Suprapubic skin (tissue), 4 donors: ENCODE data around the gene C22orf15.

Experiments used
- EP300 ChIP-seq: sonication (generic); formaldehyde crosslinking; IDR thresholded peaks from one replicate; pipeline ENCODE4 v1.6.1; 2017; ENCODE audit warnings: antibody characterized with exemption
- POLR2A ChIP-seq, 2 donors: fragments of 450-650 bp; IDR thresholded peaks; one replicate each; pipeline ENCODE4 v1.6.1; 2017; ENCODE audit warnings: antibody characterized with exemption in 2 of 2, mild to moderate bottlenecking in 2 of 2, moderate library complexity in 2 of 2
- POLR2AphosphoS5 ChIP-seq, 3 donors: sonication (generic); formaldehyde crosslinking; IDR thresholded peaks; one replicate each; pipeline ENCODE4 v1.6.1; 2017; ENCODE audit warnings: antibody characterized with exemption in 3 of 3
- TF ChIP-seq, protein P1 (sequence below), 2 donors: fragments of 200-600 bp in 1 of 2; fragments of 450-650 bp in 1 of 2; sonication (generic) in 1 of 2; IDR thresholded peaks; one replicate each; pipeline ENCODE4 v1.5.1; 2016 to 2019; ENCODE audit warnings: antibody characterized with exemption in 2 of 2, mild to moderate bottlenecking in 1 of 2, moderate library complexity in 1 of 2

DNA sequence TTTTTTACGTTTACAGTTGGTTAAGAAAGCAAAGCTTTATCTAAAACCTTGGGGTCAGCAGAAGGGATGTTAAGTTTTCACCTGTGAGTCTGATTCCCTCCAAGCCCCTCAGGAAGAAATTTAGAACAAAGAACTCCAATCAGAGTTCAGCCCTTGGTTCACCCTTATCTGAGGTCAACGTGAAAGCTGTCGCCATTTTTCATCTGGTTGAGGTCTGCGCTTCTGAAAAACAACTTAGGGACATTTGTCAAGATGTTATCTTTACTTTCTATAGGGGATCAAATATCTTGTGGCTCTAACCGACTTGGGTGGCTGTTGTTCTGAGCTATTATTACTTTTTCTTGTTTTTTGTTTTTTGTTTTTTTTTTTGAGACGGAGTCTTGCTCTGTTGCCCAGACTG lies 41.9 kb upstream of the C22orf15 start:
- TF ChIP-seq POLR2A (IDR thresholded peaks at IDR 0.05), result no peak
- TF ChIP-seq, protein P1, sequence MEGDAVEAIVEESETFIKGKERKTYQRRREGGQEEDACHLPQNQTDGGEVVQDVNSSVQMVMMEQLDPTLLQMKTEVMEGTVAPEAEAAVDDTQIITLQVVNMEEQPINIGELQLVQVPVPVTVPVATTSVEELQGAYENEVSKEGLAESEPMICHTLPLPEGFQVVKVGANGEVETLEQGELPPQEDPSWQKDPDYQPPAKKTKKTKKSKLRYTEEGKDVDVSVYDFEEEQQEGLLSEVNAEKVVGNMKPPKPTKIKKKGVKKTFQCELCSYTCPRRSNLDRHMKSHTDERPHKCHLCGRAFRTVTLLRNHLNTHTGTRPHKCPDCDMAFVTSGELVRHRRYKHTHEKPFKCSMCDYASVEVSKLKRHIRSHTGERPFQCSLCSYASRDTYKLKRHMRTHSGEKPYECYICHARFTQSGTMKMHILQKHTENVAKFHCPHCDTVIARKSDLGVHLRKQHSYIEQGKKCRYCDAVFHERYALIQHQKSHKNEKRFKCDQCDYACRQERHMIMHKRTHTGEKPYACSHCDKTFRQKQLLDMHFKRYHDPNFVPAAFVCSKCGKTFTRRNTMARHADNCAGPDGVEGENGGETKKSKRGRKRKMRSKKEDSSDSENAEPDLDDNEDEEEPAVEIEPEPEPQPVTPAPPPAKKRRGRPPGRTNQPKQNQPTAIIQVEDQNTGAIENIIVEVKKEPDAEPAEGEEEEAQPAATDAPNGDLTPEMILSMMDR (IDR thresholded peaks at IDR 0.05), result no peak
- TF ChIP-seq POLR2AphosphoS5 (IDR thresholded peaks at IDR 0.05), result no peak
- no peak for TF ChIP-seq EP300
